ENCODE results near the gene DSC2.
"Not testable (repeated sequence)": the region's sequence is repeated elsewhere in the genome, so short reads cannot be mapped to it uniquely, and the experiment has no call there.

The DSC2 gene

DNA sequence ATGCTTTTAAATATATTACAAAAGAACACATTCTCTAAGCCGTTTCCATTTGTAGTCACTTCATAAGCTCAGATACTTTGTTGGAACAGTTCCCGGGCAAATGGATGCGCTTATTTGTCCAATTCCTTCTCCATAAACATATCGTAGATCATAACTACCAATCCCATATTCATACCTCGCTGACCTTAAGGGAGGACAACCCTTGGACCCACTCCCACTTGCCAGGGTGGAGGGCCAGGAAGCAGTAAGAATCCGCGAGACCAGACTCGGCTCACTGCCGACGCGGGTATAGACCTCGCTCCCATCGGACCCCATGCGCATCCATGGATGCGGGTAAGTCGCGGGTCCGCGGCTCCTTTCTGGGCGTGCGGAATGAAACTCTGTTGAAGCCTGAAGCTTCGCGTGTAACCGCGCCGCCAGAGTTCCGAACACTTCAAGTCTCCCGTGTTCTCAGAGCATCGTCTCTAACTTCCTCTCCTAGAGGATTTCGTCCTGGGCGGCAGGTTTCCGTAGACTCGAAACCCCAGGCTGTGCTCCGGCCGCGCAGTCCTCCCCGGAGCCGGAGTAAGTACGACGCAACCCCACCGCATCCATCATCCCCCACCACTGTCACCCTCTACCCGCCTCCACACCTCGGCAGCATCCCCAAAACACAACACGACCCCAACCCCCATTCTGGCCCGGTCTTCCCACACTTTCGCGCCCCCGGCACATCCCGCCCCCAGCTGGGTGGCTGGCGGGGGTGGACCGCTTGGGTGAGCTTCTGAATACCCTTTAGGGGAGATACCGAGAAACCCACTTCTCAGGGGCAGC is 60.7 kb downstream of the DSC2 start:
- H3K9ac ChIP-seq (ENCODE audit: low read length): no peak overlapping the region
- DNase-seq: no peak
- no peak overlapping the region for H3K27ac ChIP-seq (ENCODE audit: low read length)
- H3F3A ChIP-seq (ENCODE audit: insufficient read depth, low read length): no peaks in the 10 kb centered on the region
- no peaks in the 10 kb centered on the region for H4K20me1 ChIP-seq (ENCODE audit: insufficient read depth, low read length)
- no peak overlapping the region for H3K4me3 ChIP-seq (ENCODE audit: low read length)
- H3K27me3 ChIP-seq (replicated peaks; ENCODE audit: insufficient read depth, low read length): no peaks in the 10 kb centered on the region
- TF ChIP-seq EZH2 (optimal IDR thresholded peaks at IDR 0.05; ENCODE audit: low read depth, low read length) (no peak), EZH2phosphoT487 (IDR thresholded peaks at IDR 0.05; ENCODE audit: low read length) (no peak)
- TF ChIP-seq, protein P1, sequence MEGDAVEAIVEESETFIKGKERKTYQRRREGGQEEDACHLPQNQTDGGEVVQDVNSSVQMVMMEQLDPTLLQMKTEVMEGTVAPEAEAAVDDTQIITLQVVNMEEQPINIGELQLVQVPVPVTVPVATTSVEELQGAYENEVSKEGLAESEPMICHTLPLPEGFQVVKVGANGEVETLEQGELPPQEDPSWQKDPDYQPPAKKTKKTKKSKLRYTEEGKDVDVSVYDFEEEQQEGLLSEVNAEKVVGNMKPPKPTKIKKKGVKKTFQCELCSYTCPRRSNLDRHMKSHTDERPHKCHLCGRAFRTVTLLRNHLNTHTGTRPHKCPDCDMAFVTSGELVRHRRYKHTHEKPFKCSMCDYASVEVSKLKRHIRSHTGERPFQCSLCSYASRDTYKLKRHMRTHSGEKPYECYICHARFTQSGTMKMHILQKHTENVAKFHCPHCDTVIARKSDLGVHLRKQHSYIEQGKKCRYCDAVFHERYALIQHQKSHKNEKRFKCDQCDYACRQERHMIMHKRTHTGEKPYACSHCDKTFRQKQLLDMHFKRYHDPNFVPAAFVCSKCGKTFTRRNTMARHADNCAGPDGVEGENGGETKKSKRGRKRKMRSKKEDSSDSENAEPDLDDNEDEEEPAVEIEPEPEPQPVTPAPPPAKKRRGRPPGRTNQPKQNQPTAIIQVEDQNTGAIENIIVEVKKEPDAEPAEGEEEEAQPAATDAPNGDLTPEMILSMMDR (IDR thresholded peaks at IDR 0.05; ENCODE audit: low read length): no peak
- no peaks in the 10 kb centered on the region for H3K4me1 ChIP-seq (ENCODE audit: low read length)
- no peak overlapping the region for H3K4me2 ChIP-seq (ENCODE audit: low read depth, low read length)
- H3K79me2 ChIP-seq (ENCODE audit: low read length): no peaks in the 10 kb centered on the region
- H3K36me3 ChIP-seq (replicated peaks; ENCODE audit: insufficient read depth, low read length): no peaks in the 10 kb centered on the region
- no peaks in the 10 kb centered on the region for H3K9me3 ChIP-seq (replicated peaks; ENCODE audit: insufficient read depth, low read length)
- no peaks in the 10 kb centered on the region for H3K9me2 ChIP-seq (replicated peaks; ENCODE audit: insufficient read depth, low read length)
- H2AFZ ChIP-seq (ENCODE audit: low read length): no peak overlapping the region

DNA sequence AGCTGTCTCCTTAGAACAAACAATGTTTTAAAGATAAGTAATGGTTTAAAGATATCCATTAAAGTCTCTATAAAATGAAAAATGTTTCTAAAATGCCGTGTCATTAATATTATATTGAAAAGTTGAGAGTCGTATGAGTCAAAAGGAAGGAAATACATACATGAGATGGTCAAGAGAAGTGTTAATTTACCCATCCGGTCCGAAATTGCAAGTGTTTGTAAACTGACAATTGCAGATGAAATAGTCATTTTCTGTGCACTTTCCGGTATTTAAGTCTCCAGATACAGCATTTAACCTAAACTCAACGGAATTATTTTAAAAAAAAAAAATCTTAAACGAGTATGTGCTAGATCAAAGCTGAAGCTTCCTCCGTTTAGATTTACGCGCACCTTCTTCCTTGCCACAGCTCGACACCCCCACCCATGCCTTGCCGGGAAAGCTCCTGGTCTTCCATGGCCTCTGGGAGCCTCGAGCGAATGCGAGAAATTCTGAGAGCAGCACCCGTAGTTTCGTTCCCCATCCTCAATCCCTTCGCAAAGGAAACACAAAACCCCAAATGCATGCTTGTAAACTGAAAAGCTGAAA is 61.4 kb downstream of the DSC2 start:
- H4K20me1 ChIP-seq (ENCODE audit: insufficient read depth, low read length): no peaks in the 10 kb centered on the region
- H3K79me2 ChIP-seq (ENCODE audit: low read length): no peaks in the 10 kb centered on the region
- H3K9me3 ChIP-seq (replicated peaks; ENCODE audit: insufficient read depth, low read length): no peaks in the 10 kb centered on the region
- no peak for TF ChIP-seq EZH2 (optimal IDR thresholded peaks at IDR 0.05; ENCODE audit: low read depth, low read length)
- TF ChIP-seq EZH2phosphoT487 (IDR thresholded peaks at IDR 0.05; ENCODE audit: low read length): no peak
- TF ChIP-seq, protein P1 (IDR thresholded peaks at IDR 0.05; ENCODE audit: low read length): no peak
- DNase-seq: no peak
- no peak overlapping the region for H3K4me2 ChIP-seq (ENCODE audit: low read depth, low read length)
- no peaks in the 10 kb centered on the region for H3K36me3 ChIP-seq (replicated peaks; ENCODE audit: insufficient read depth, low read length)
- no peaks in the 10 kb centered on the region for H3K9me2 ChIP-seq (replicated peaks; ENCODE audit: insufficient read depth, low read length)
- H2AFZ ChIP-seq (ENCODE audit: low read length): no peak overlapping the region
- H3K9ac ChIP-seq (ENCODE audit: low read length): no peak overlapping the region
- H3K27ac ChIP-seq (ENCODE audit: low read length): no peak overlapping the region
- H3K27me3 ChIP-seq (replicated peaks; ENCODE audit: insufficient read depth, low read length): no peaks in the 10 kb centered on the region
- no peaks in the 10 kb centered on the region for H3F3A ChIP-seq (ENCODE audit: insufficient read depth, low read length)
- H3K4me1 ChIP-seq (ENCODE audit: low read length): no peaks in the 10 kb centered on the region
- H3K4me3 ChIP-seq (ENCODE audit: low read length): no peak overlapping the region

DNA sequence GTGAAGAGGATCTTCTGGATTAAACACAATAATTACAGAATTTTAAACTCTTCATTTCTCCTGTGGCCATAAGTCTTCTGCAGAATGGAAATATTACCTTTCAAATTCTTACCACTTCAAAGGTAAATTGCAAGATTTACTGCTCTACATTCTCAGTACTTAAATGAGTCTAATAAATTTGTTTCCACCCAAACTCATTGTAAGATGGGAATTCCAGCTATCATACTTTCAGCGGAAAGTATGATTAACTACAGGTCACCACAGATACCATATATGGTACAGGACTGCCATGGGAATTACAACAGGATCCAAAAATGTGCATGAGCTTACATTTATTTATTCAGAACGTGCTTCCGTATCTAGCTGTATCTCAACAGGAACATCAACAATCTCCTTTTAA is 62.8 kb downstream of the DSC2 start:
- Histone ChIP-seq H3K9ac (ENCODE audit: low read length) (no peak overlapping the region), H3K9me2 (replicated peaks; ENCODE audit: insufficient read depth, low read length) (no peaks in the 10 kb centered on the region), H3K9me3 (replicated peaks; ENCODE audit: insufficient read depth, low read length) (no peaks in the 10 kb centered on the region), H3K4me3 (ENCODE audit: low read length) (no peak overlapping the region), H3K4me2 (ENCODE audit: low read depth, low read length) (no peak overlapping the region), H3F3A (ENCODE audit: insufficient read depth, low read length) (no peaks in the 10 kb centered on the region), H2AFZ (ENCODE audit: low read length) (no peak overlapping the region), H4K20me1 (ENCODE audit: insufficient read depth, low read length) (no peaks in the 10 kb centered on the region), H3K27ac (ENCODE audit: low read length) (no peak overlapping the region), H3K27me3 (replicated peaks; ENCODE audit: insufficient read depth, low read length) (no peaks in the 10 kb centered on the region), H3K36me3 (replicated peaks; ENCODE audit: insufficient read depth, low read length) (no peaks in the 10 kb centered on the region), H3K79me2 (ENCODE audit: low read length) (no peaks in the 10 kb centered on the region), H3K4me1 (ENCODE audit: low read length) (no peaks in the 10 kb centered on the region)
- no peak for DNase-seq
- TF ChIP-seq EZH2phosphoT487 (IDR thresholded peaks at IDR 0.05; ENCODE audit: low read length) (no peak), EZH2 (optimal IDR thresholded peaks at IDR 0.05; ENCODE audit: low read depth, low read length) (no peak)
- TF ChIP-seq, protein P1 (IDR thresholded peaks at IDR 0.05; ENCODE audit: low read length): no peak

DNA sequence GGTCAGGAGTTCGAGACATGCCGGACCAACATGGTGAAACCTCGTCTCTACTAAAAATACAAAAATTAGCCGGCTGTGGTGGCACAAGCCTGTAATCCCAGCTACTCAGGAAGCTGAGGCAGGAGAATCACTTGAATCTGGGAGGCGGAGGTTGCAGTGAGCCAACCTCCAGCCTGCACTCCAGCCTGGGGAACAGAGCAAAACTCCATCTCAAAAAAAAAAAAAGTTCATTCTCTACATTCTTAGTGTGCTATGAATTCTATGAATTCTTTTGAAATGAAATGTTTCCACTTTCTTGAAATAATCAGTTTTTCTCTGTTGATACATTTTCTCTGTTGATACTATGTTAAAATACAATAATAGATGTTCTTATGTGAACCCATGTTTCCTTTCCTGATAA is 64.5 kb downstream of the DSC2 start:
- H3K9ac ChIP-seq (ENCODE audit: low read length); H3K27ac ChIP-seq (ENCODE audit: low read length); H3K27me3 ChIP-seq (replicated peaks; ENCODE audit: insufficient read depth, low read length); H3K4me2 ChIP-seq (ENCODE audit: low read depth, low read length); DNase-seq; H3K4me3 ChIP-seq (ENCODE audit: low read length); H3K4me1 ChIP-seq (ENCODE audit: low read length); H4K20me1 ChIP-seq (ENCODE audit: insufficient read depth, low read length); H2AFZ ChIP-seq (ENCODE audit: low read length); H3K79me2 ChIP-seq (ENCODE audit: low read length); H3K9me2 ChIP-seq (replicated peaks; ENCODE audit: insufficient read depth, low read length); H3F3A ChIP-seq (ENCODE audit: insufficient read depth, low read length); H3K36me3 ChIP-seq (replicated peaks; ENCODE audit: insufficient read depth, low read length); H3K9me3 ChIP-seq (replicated peaks; ENCODE audit: insufficient read depth, low read length): not testable (repeated sequence)

All from MM.1S (cell line).